NCI-H187 (cell line): ENCODE results near the gene FAM83G.
"Not testable (repeated sequence)": the region's sequence is repeated elsewhere in the genome, so short reads cannot be mapped to it uniquely, and the experiment has no call there.

Source experiments
- DNase-seq, 2 experiments: peaks; one replicate each; lab custom pipeline; 2025; lab: John Stamatoyannopoulos, UW

Gene FAM83G

GRCh38 chr17:19004421-19005136 is at the start of gene FAM83G:
Gene FAM83G, minus strand, starts transcription at chr17:19004764. Its CDS starts 723 bp downstream, at chr17:19004041.
- no peak for DNase-seq

- not testable (repeated sequence) for DNase-seq
Measured at GRCh38 chr17:19048826-19049225, 44.3 kb upstream of the FAM83G start.

- not testable (repeated sequence) for DNase-seq
Measured at GRCh38 chr17:19047510-19047909, 42.9 kb upstream of the FAM83G start.

- not testable (repeated sequence) for DNase-seq
Measured at GRCh38 chr17:19046782-19047375, 42.3 kb upstream of the FAM83G start, which contains the start of gene GRAP. Gene GRAP, minus strand, starts transcription at chr17:19046957. Its CDS starts 31 bp downstream, at chr17:19046926.

GRCh38 chr17:19044643-19045042 is 40.1 kb upstream of the FAM83G start:
- DNase-seq = not testable (repeated sequence)

- DNase-seq = not testable (repeated sequence)
Measured at GRCh38 chr17:19043032-19043431, 38.5 kb upstream of the FAM83G start.

GRCh38 chr17:19042369-19042768 is 37.8 kb upstream of the FAM83G start:
- DNase-seq = not testable (repeated sequence)

- not testable (repeated sequence) for DNase-seq
Measured at GRCh38 chr17:19041871-19042270, 37.3 kb upstream of the FAM83G start.

GRCh38 chr17:19040350-19040749 is 35.8 kb upstream of the FAM83G start:
- DNase-seq = not testable (repeated sequence)

- DNase-seq = not testable (repeated sequence)
Measured at GRCh38 chr17:19038730-19039129, 34.2 kb upstream of the FAM83G start.

GRCh38 chr17:19038007-19038406 is 33.4 kb upstream of the FAM83G start:
- DNase-seq = not testable (repeated sequence)

GRCh38 chr17:19037547-19037946 is 33.0 kb upstream of the FAM83G start:
- not testable (repeated sequence) for DNase-seq

- DNase-seq = not testable (repeated sequence)
Measured at GRCh38 chr17:19036186-19036585, 31.6 kb upstream of the FAM83G start.

- not testable (repeated sequence) for DNase-seq
Measured at GRCh38 chr17:19032377-19032988, 27.9 kb upstream of the FAM83G start.

GRCh38 chr17:19031729-19032128 is 27.2 kb upstream of the FAM83G start:
- not testable (repeated sequence) for DNase-seq

GRCh38 chr17:19030771-19031449 is 26.3 kb upstream of the FAM83G start:
- DNase-seq = not testable (repeated sequence)

- DNase-seq = not testable (repeated sequence)
Measured at GRCh38 chr17:19029740-19030139, 25.2 kb upstream of the FAM83G start.

- DNase-seq = not testable (repeated sequence)
Measured at GRCh38 chr17:19028671-19029070, 24.1 kb upstream of the FAM83G start.

- DNase-seq = no peak
Measured at GRCh38 chr17:19024101-19025078, 19.8 kb upstream of the FAM83G start.

- DNase-seq = no peak
Measured at GRCh38 chr17:19023209-19023999, 18.8 kb upstream of the FAM83G start.
